ENCODE results near the gene PRMT2.

Gene PRMT2

GRCh38 chr21:46635324-46636180 lies at the start of gene PRMT2:
PRMT2 (plus strand) TSS chr21:46635674; CDS start chr21:46636952, 1,278 bp downstream.
- DNase-seq (ENCODE audit: low read depth) = peak; percentile 95

GRCh38 chr21:46594276-46594675 lies 41.2 kb upstream of the PRMT2 start:
- no peak for DNase-seq (ENCODE audit: low read depth)

- DNase-seq (ENCODE audit: low read depth) = no peak
Measured at GRCh38 chr21:46596201-46596600, 39.3 kb upstream of the PRMT2 start.

GRCh38 chr21:46597031-46597430 lies 38.4 kb upstream of the PRMT2 start:
- DNase-seq (ENCODE audit: low read depth) = no peak

- no peak for DNase-seq (ENCODE audit: low read depth)
Measured at GRCh38 chr21:46597896-46598343, 37.6 kb upstream of the PRMT2 start.

GRCh38 chr21:46598581-46599572 lies 36.6 kb upstream of the PRMT2 start:
- DNase-seq (ENCODE audit: low read depth) = peak; percentile 78

- DNase-seq (ENCODE audit: low read depth) = no peak
Measured at GRCh38 chr21:46600305-46600704, 35.2 kb upstream of the PRMT2 start.

- DNase-seq (ENCODE audit: low read depth) = no peak
Measured at GRCh38 chr21:46600978-46601377, 34.5 kb upstream of the PRMT2 start.

- no peak for DNase-seq (ENCODE audit: low read depth)
Measured at GRCh38 chr21:46603228-46603627, 32.2 kb upstream of the PRMT2 start.

GRCh38 chr21:46604329-46604974 lies 31.0 kb upstream of the PRMT2 start:
- no peak for DNase-seq (ENCODE audit: low read depth)

- DNase-seq (ENCODE audit: low read depth) = no peak
Measured at GRCh38 chr21:46604975-46605766, 30.3 kb upstream of the PRMT2 start, which contains the start of gene S100B. S100B (minus strand) TSS chr21:46605082; CDS start chr21:46602415, 2,667 bp downstream.

- no peak for DNase-seq (ENCODE audit: low read depth)
Measured at GRCh38 chr21:46605767-46606426, 29.6 kb upstream of the PRMT2 start.

GRCh38 chr21:46606427-46606813 lies 29.1 kb upstream of the PRMT2 start:
- no peak for DNase-seq (ENCODE audit: low read depth)

- DNase-seq (ENCODE audit: low read depth) = no peak
Measured at GRCh38 chr21:46607636-46608035, 27.8 kb upstream of the PRMT2 start.

GRCh38 chr21:46608672-46609111 lies 26.8 kb upstream of the PRMT2 start:
- DNase-seq (ENCODE audit: low read depth) = no peak

GRCh38 chr21:46610018-46610701 lies 25.3 kb upstream of the PRMT2 start:
- peak; percentile 17 for DNase-seq (ENCODE audit: low read depth)

- DNase-seq (ENCODE audit: low read depth) = peak; percentile 10
Measured at GRCh38 chr21:46613391-46613790, 22.1 kb upstream of the PRMT2 start.

- no peak for DNase-seq (ENCODE audit: low read depth)
Measured at GRCh38 chr21:46616050-46616449, 19.4 kb upstream of the PRMT2 start.

- DNase-seq (ENCODE audit: low read depth) = no peak
Measured at GRCh38 chr21:46616656-46617055, 18.8 kb upstream of the PRMT2 start.
